Inflammatory macrophage (primary cell): ENCODE results near the gene ENTREP3.
"Not testable (repeated sequence)": the region's sequence is repeated elsewhere in the genome, so short reads cannot be mapped to it uniquely, and the experiment has no call there.

Experiments
- DNase-seq, 2 donors: peaks; one replicate each; pipeline ENCODE4 v3.0.0-alpha.2; 2020 to 2022
- total RNA-seq, 18 experiments: gene quantifications; one replicate each; lab custom pipeline; 2026; ENCODE audit warnings: mixed read lengths in 6 of 18, inconsistent platforms in 2 of 18; lab: John Stamatoyannopoulos, UW

ENTREP3 gene, protein sequence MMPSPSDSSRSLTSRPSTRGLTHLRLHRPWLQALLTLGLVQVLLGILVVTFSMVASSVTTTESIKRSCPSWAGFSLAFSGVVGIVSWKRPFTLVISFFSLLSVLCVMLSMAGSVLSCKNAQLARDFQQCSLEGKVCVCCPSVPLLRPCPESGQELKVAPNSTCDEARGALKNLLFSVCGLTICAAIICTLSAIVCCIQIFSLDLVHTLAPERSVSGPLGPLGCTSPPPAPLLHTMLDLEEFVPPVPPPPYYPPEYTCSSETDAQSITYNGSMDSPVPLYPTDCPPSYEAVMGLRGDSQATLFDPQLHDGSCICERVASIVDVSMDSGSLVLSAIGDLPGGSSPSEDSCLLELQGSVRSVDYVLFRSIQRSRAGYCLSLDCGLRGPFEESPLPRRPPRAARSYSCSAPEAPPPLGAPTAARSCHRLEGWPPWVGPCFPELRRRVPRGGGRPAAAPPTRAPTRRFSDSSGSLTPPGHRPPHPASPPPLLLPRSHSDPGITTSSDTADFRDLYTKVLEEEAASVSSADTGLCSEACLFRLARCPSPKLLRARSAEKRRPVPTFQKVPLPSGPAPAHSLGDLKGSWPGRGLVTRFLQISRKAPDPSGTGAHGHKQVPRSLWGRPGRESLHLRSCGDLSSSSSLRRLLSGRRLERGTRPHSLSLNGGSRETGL
- total RNA-seq, result 1.0 to 11.1 (median 3.5) reads per million in 18 experiments

DNA sequence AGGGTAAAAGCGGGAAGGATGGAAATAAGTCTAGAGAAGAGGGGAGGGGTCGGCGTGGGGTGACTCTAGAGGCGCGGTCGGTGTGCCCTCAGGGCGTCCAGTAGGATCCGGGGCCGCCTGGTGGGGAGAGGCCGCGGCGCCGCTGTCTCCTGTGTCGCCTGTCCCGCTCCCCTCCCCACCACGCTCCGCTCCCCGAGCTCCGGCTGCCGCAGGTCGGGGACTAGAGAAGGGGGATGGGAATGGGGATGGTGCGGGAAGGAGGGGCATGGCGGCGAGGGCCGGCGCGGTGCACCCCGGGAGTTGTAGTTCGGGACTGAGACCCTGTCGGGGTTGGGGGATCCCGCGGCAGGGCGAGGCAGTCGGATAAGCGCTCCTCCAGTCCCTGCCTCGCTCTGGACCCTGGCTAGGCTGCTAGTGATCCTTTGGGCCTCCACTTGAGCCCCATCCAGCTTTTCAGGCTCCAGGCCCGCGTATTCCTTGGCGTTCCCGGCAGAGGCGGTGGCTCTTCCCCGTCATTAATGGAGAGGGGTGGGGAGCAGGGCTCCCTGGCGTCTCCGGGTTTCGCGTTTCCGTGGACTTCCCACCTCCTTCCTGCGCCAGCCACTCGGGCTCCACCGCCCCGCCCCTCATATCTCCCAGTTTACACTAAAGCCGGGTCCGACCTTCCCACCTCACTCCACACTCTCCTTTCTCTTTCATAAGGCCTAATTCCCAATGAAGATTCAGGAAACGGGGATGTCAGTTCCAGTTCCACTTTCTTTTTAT, at the start of gene ENTREP3:
Gene ENTREP3, minus strand, starts transcription at position 241 of the 765 bp plus-strand sequence. CDS start 606 bp downstream, outside the sequence.
- peak; percentile 40 to 58 for DNase-seq

DNA sequence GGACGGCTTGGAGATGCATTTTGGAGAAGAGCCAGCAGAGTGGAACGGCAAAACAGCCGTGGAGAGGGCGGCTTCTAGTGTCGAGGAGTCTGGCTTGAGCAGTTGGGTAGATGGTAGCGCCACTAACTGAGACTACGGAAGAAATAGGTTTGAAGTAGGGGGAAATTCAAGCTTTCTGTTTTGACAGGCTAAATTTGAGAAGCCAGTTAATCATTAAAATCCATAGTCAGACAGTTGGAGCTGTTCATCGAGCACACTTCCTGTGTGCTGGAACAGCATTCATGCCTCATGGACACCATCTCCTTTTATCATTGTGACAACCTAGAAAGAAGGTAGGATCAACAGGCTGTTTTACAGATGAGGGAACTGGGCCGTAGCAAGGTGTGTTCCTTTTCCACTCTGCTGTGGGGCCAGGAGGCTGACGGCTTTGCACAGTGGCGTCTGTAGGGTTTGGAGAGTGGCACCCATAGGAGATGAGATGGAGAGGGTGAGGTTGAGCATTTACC, 49.3 kb upstream of the ENTREP3 start:
- DNase-seq, result no peak

DNA sequence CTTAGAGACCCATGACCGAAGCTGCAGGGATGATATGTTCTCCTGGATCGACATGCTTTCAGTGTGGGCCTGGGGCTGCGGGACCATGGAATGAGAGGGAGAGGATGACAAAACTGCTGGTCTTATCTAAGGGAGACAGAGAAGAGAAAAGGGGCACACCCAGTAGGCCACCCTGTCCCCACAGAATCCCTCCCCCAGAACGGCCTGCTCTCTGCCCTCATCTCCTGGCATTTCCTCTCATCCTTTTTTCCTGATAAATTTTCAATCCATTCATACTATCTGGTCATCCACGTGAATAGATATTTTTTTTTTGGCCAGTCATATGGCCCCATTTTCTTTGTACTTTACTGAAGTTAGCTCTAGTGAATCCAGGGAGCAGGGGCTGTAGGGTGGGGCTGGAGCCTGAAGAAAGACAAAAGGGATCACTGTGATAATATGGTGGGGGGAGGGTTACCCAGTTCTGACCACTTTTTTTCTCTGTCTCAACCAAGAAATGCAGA, 46.1 kb upstream of the ENTREP3 start, which contains the start of gene PKLR:
Gene PKLR, minus strand, starts transcription at position 97 of the 500 bp plus-strand sequence. Its CDS starts 43 bp downstream, at position 54.
- DNase-seq, result no peak

DNA sequence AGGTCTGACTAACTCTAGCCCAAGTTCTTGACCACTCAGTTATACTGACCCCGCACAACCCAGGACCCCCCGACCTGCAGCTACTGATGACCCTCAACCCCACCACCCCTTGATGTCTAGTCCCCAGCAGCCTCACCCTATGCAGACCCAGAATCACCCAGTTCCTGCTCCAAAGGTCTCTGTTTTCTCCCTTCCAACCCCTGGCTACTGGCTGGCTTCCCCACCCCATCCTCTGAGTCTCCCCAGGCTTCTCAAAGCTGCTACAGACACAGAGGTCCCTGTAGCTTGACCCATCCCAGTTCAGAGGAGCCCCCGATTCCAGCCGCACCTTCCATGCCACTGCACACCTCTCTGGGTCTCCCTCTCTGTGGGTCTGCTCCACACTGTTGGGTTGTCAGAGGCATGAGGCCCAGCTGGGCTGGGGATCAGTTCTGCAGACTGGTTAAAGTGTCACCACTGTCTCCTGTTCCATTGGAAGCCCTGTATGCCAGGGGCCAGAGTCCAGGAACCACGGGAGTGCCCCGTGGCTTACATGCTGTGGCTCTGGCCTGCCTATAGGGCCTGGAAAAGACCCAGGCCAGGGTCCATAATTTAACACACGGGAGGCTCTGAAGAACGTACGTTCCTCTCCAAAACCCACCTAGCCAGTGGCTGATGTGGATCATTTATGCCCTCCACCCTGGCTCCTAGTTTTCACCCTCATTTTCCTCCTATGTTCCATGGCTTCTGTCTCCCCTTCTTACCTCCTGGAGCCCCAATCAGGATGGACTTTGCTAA, 45.5 kb upstream of the ENTREP3 start:
- DNase-seq, result no peak

DNA sequence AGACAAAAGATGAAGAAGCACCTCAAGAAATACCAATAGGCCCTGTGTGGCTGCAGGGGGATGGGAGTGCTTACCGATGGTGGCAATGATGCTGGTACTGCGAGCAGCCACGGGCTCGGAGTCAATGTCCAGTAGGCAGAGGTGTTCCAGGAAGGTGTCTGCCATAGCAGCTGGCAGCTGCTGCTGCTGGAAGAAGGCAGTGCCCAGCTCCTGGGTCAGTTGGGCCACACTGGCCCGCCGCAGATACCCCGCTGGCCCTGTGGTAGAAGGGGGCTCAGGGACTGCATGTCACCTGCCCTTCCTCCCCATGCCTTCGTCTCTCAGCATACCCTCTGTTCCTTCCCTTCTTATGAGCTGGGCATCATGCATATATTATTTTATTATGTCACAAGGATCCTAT, 44.7 kb upstream of the ENTREP3 start:
- no peak for DNase-seq

DNA sequence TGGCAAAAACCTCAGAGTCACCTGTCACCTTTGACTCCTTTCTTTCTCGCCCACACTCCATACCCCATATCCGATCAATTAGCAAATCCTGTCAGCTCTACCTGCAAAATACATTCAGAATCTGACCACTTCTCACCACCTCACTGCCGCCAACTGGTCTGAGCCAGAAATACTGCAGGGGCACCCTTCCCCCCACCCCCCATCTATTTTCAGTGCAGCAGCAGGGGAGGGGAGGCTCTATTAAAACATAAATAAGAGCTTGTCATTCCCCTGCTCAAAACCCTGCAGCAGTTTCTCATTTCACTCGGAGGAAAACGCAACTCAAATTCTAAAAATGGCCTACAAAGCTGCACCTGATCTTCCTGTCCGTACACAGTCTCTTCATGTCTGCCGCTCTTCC, 42.1 kb upstream of the ENTREP3 start:
- no peak for DNase-seq

DNA sequence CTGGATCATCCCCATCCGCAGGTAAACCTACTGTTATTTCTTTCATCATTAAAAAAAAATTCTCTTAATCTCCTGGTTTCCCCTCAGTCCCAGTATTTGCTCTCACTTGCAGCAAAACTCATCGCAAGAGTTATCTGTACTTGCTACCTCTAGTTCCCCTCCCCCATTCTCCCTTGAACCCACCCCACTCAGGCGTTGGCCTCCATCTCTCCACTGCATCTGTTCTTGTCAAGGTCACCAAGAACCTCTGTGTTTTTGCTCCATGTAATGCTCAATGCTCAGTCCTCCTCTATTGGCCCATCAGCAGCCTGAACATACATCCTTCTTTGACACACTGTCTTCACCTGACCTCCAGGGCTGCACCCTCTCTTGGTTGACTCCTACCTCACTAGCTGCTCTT, 41.4 kb upstream of the ENTREP3 start:
- DNase-seq, result no peak

DNA sequence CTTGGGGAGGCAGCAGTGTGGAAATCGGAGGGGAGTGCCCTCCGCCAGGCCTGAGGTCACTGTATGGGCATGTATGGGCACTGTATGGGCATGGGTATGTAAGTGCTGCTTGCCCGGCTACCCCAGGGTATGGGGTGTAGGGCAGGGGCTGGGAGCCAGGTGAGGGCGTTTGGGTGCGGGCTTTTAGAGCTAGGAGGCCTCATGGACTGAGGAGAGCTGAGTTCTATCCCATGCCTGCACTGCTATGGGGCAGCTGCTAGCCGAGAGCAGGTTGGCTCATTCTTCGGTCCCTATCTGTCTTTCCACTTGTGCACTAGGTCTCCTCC, 40.6 kb upstream of the ENTREP3 start:
- no peak for DNase-seq

DNA sequence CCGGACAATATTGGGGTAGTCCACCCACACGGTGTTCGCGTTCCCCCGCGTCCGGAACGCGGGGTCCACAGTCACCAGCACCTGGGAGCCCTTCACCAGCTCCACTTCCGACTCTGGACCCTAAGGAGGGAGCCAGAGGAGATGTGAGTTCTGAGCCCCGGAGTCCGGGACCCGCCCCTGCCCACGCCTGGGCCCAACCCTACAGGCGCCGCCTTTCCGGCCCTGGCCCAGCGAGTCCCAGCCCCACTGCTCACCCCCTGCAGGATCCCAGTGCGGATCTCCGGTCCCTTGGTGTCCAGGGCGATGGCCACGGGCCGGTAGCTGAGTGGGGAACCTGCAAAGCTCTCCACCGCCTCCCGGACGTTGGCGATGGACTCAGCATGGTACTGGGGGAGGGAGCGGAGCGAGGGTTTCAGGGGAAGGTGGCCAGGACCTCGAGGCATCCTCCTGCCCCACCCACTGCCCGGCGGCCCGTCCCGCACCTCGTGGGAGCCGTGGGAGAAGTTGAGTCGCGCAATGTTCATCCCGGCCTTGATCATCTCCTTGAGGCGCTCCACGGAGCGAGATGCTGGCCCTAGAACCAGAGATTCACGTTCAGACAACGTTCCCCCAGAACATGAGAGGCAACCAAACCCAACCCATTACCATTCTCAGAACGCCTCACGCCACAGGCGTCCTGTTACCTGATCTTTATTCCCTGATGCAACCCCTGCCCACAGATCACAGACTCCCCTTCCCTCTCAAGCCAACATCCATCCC, 40.1 kb upstream of the ENTREP3 start:
- no peak for DNase-seq

DNA sequence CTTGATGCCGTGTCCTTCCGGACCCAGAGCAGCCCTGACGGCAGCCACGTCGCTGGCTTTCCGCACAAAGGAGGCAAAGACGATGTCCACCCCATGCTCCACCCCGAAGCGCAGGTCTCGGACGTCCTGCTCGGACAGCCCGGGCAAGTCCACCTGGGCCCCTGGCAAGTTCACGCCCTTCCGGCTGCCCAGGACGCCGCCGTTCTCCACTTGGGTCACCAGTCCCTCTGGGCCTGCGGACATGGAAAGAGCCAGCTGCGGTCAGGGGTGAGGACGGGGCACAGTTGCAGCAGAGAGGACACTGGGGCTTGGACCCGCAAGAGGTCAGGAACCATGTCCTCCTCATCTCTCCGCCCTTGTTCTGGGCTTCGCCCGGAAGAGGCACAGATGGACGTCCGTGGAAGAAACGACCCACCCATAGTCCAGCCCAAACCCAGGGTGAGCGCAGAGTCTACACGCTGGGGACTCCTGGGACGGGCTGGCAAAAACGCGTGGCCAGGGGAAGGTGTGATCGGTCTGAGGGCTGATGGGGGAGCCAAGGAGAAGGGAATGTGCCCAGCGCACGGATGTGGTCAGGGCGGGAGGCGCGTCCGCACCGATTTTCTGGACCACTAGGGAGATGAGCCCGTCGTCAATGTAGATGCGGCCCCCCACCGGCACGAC, 39.4 kb upstream of the ENTREP3 start:
- DNase-seq, result no peak

DNA sequence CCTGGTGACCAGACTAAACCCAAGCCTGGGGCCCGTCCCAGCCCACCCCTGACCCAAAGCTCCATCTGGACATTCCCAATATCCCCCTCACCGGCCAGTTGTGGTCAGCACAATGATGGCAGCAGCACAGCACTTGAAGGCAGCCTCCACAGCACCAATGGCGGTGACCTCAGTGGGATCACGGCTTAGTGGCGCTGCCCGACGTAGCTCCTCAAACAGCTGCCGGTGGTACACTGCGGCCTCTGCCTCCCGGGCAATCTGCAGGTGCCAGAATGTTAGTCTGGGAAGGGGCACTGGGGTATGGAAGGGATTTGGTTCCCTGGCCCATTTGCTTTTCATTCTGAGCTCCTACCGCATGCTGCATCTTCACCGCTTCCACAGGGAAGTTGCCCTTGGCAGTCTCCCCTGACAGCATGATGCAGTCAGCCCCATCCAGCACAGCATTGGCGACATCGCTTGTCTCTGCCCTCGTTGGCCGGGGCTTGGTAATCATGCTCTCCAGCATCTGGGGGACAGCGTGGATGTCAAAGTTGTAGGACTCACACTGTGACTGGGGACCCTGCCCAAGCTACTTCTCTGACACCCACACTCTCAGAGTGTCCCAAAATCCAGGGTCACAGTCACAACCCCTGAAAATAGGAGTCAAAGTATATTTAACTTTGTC, 37.9 kb upstream of the ENTREP3 start:
- no peak for DNase-seq

DNA sequence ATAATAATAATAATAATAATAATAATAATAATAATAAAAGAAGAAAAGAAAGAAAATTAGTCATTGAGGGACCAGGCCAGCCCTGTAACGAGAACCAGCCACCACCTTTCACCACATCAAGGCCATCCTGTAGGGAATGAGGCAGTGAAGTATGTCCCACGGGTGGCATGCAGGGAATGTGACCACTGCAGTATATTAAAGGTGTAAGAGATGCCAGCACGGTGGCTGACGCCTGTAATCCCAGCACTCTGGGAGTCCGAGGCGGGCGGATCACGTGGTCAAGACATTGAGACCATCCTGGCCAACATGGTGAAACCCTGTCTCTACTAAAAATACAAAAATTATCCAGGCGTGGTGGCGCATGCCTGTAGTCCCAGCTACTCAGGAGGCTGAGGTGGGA, 35.7 kb upstream of the ENTREP3 start:
- DNase-seq, result not testable (repeated sequence)

DNA sequence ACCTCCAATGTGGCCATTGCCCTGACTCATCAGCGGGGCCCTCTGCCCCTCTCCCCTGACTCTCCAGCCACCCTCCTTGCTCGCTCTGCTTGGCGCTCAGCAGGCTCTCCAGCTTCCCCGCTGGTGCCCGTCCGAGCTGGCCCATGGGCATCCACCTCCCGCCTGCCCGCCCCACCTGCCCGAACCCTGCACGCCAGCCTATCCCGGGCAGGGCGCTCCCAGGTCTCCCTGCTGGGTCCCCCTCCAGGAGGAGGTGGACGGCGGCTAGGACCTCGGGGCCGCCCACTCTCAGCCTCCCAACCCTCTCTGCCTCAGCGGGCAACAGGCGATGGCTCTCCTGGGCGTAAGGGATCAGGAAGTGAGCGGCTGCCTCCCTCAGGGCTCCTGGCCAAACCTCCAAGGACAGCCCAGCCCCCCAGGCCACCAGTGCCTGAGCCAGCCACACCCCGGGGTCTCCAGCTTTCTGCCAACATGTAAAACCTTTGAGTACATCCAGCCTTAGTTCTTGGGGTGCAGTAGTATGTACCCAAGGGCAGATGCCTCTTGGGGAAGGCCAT, 32.8 kb upstream of the ENTREP3 start:
- no peak for DNase-seq

DNA sequence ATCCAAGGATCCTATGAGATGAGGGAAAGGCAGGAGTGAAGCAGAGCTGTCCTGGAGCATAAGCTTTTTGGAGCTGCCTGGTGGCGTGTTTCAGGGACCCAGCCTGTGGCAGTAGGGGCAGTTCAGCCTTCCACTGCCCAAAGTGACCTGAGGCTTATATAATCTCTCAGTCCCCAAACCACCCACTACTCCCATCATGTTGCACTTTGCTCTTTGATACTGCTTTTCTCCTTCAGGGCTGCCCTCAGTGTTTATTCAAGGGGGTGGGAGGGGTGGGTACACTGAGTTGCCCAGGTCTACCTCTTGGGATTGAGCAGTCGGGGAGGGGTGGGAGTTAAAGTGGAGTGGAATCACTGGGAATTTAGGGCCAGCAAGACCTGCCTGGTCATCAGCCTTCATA, 31.3 kb upstream of the ENTREP3 start:
- DNase-seq, result no peak

DNA sequence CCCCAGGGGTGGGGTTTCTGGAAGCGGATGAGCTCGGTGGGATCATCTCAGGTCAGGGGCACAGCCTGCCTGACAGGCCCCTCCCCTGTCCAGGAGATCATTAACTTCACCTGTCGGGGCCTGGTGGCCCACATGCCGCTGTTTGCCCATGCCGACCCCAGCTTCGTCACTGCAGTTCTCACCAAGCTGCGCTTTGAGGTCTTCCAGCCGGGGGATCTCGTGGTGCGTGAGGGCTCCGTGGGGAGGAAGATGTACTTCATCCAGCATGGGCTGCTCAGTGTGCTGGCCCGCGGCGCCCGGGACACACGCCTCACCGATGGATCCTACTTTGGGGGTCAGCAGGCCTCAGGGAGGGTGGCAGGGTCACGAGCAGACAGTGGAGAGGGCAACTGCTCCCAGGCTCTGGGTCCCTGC, 30.4 kb upstream of the ENTREP3 start:
- no peak for DNase-seq

DNA sequence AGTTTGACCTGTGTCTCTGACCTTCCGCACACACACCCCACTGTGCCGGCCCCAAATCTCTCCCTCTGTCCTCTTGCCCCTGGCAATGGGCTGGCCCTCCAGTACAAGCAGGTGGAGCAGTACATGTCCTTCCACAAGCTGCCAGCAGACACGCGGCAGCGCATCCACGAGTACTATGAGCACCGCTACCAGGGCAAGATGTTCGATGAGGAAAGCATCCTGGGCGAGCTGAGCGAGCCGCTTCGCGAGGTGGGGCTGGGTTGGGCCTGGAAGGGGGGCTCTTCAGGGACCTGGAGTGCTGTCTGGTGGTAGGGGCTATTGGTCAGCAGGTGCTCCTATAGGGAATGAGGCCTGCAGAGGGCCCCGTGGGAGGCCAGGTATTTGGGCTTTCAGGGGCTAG, 29.8 kb upstream of the ENTREP3 start:
- DNase-seq, result no peak

DNA sequence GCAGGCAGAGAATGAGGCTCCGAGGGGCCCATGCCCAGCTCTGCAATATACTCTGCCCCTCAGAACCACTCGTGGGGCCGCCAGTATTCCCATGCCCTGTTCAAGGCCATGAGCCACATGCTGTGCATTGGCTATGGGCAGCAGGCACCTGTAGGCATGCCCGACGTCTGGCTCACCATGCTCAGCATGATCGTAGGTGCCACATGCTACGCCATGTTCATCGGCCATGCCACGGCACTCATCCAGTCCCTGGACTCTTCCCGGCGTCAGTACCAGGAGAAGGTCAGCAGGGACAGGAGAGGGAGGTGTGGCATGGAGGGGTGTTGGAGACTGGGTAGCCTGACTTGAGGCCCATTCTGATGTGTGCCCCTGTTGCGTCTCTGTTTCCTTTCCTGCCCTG, 29.2 kb upstream of the ENTREP3 start:
- DNase-seq, result no peak

DNA sequence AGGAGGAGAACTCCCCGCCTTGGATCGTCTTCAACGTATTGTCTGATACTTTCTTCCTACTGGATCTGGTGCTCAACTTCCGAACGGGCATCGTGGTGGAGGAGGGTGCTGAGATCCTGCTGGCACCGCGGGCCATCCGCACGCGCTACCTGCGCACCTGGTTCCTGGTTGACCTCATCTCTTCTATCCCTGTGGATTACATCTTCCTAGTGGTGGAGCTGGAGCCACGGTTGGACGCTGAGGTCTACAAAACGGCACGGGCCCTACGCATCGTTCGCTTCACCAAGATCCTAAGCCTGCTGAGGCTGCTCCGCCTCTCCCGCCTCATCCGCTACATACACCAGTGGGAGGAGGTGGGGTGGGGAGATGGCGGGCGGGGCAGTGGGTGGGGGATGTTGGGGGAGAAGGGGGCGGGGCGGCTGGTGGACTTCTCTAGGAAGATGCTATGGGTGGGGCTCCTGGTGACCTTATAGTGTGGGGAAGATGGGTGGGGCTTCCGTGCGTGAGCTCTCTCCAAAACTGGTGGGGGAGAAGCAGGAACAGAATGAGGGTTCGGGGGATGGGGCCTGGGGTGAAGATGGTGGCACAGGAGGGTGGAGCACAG, 27.3 kb upstream of the ENTREP3 start:
- DNase-seq, result no peak

DNA sequence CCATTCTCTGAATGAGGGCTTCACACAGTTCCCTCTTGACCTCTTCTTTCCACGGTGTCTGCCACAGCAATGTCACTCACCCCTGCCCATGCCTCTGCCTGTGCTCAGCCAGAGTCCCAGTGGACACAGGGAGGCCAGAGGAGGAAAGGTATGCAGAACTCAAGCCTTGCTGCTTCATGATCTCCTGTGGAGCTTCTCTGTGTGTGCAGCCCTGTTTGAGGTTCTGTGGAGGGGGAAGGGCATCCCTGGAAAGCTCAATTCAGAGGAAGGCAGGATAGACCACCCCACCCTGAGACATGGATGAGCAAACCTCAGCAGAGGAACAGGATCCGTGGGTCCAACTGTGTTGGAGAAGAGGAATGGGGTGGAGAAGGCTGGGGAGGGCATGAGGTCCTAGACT, 24.0 kb upstream of the ENTREP3 start:
- DNase-seq, result no peak
